Measurements from ENCODE around the gene RPS27L.
"Not testable (repeated sequence)": the region's sequence is repeated elsewhere in the genome, so short reads cannot be mapped to it uniquely, and the experiment has no call there.

RPS27L gene

DNA sequence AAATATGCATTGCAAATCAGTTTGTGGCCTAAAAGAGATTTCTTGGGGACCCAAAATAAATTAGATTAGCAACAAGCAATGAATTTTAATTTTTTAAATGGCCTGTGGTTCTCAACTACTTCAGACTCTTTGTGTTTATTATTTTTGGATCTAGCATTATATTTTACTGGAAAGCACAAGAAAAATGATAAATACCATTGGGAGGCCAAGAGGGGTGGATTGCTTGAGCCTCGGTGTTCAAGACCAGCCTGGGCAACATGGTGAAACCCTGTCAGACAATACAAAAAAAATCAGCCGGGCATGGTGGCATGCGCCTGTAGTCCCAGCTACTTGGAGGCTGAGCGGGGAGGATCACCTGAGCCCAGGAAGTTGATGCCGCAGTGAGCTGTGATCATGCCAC lies 22.0 kb downstream of the RPS27L start:
- no peak for DNase-seq

DNA sequence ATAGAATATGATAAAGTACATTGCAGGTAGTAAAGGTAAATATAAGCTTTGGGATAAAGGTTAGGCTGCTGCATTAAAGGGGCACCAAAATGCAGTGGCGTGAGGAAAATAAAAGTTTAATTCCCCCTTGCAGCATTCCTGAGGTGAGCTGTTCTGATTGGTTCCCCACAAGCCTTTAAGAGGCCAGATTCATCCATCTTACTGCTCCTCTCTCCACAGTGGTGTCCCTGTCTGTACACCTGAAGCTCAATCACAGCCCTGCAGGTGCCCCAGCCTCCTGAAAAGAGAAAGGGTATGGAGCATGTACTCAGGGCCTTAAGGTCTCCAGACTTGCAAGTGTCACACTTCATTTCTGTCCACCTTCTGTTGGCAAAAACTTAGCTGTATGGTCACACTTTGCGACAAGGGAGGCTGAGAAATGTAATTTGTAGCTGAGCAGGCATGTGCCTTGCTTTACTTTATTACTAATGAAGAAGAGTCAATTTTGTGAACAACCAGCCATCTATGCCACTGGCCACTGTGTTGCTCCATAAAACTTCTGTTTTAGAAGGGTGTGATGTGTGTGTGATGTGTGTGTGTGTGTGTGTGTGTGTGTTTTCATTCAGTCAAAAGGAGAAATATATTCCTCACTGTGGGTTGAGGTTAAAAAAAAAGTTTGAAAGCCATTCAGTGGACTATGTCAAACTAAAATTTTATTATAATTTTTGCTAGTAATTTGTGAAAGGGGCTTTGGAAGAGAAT lies 22.9 kb downstream of the RPS27L start:
- no peak for DNase-seq

- DNase-seq, result no peak
These were observed 23.5 kb downstream of the RPS27L start for GRCh38 chr15:63133786-63134185.

DNA sequence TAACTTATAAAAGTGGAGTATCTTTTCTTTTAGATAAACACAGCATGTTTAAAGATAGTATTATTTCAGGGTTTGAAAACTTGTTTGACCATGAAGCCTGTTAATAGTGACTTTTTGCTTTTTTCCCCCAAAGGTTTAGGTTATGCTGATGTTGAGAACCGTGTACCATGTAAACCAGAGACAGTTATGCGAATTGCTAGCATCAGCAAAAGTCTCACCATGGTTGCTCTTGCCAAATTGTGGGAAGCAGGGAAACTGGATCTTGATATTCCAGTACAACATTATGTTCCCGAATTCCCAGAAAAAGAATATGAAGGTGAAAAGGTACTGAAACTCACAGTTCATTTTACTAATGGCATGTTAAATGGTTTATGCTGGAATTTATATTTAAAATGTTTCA lies 30.6 kb downstream of the RPS27L start:
- DNase-seq, result no peak

DNA sequence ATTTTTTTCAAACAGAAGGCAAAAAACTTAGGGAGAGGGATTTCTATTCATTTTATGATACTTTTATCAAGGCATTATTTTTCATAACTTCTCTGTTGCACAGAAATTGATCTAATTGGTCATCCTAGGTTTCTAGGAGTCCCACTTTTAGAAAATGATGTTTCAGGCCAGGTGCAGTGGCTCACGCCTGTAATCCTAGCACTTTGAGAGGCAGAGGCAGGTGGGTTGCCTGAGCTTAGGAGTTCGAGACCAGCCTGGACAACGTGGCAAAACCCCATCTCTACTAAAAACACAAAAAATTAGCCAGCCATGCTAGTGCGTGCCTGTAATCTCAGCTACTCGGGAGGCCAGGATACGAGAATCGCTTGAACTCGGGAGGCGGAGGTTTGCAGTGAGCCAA lies 32.8 kb downstream of the RPS27L start:
- no peak for DNase-seq

- DNase-seq, result peak; percentile 85
These were observed 35.0 kb downstream of the RPS27L start for GRCh38 chr15:63122002-63122875.

- peak; percentile 83 for DNase-seq
These were observed 35.8 kb downstream of the RPS27L start, which contains the start of gene LACTB for GRCh38 chr15:63121382-63122001. Gene LACTB (plus strand): TSS chr15:63121861. CDS start chr15:63121872, 11 bp downstream.

GRCh38 chr15:63118854-63119253 lies 38.4 kb downstream of the RPS27L start:
- no peak for DNase-seq

GRCh38 chr15:63114465-63114864 lies 42.8 kb downstream of the RPS27L start:
- no peak for DNase-seq

DNA sequence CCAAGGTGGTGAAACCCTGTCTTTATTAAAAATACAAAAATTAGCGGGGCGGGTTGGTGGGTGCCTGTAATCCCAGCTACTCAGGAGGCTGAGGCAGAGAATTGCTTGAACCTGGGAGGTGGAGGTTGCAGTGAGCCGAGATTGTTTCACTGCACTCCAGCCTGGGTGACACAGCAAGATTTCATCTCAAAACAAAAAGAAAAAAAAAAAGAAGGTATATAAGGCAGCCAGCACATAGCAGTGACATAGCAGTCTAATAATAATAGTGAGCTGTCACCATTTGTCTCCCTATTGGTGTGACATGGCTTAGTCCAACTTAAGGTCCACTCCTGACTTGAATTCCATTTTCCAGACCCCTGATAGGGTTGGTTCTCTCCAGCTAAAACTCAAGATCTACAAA lies 44.4 kb downstream of the RPS27L start:
- DNase-seq, result no peak

DNA sequence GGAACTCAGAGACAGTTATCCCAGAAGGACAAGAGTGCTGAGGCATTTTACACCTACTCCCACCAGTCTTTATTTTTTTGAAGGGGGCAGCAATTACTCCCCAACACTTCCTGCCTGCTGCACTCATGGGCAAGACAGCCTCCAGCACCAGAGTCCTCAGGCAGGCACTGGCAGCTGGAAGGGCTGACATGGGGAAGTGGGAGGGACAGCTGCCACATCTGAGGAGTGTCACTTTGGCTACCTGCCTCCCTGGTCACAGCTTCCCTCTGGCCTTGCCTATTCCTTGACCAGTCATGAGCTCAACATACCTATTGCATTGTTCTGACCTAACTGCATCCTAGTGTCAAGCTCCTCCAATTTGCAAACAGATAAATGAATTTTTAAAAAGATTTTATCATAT lies 45.8 kb downstream of the RPS27L start:
- no peak for DNase-seq

GRCh38 chr15:63110428-63111026 lies 46.8 kb downstream of the RPS27L start:
- no peak for DNase-seq

GRCh38 chr15:63109920-63110319 lies 47.4 kb downstream of the RPS27L start:
- no peak for DNase-seq

GRCh38 chr15:63109498-63109897 lies 47.8 kb downstream of the RPS27L start:
- no peak for DNase-seq

GRCh38 chr15:63107895-63108546 lies 49.3 kb downstream of the RPS27L start:
- no peak for DNase-seq

DNA sequence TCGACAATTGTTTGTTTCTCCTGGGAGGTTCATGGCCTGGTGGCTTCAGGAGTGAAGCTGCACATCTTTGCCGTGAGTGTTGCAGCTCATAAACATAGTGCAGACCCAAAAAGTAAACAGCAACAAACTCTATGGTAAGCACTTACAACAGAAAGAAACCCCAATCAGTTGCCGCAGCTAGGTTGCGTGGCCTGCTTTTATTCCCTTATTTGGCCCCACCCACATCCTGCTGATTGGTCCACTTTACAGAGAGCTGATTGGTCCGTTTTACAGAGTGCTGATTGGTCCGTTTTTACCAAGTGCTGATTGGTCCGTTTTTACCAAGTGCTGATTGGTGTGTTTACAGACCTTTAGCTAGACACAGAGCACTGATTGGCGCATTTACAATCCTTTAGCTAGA lies 51.9 kb downstream of the RPS27L start:
- DNase-seq, result peak; percentile 10

- no peak for DNase-seq
These were observed 52.5 kb downstream of the RPS27L start for GRCh38 chr15:63104727-63105126.

DNA sequence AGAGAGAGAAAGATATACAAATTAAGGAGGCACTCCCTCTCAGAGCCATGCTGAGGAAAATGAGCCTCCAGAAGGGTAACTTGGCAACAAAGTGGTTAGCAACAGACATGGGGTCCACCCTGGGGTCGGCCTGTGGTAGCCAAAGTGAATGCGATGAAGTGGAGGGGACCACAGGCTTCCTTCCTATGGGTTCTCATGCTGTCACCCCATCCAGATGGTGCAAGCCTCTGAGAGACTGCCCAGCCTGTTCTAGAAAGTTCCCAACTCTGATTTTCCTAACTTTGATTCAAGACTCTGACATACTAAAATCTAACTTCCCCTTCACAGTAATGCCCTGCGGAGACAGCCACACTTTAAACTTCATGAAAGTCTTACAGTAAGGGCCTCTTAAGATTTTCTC lies 53.9 kb downstream of the RPS27L start:
- DNase-seq, result no peak

DNA sequence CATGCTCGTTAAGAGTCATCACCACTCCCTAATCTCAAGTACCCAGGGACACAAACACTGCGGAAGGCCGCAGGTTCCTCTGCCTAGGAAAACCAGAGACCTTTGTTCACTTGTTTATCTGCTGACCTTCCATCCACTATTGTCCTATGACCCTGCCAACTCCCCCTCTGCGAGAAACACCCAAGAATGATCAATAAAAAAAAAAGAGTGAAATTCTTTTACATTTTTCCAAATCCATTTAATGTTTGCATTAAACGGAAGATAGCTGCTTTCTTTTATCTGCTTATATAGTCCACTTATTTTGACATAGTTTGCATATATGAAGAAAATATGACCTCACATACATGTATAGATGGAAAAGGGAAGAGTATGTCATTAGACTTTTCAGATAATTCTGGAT lies 57.7 kb downstream of the RPS27L start:
- not testable (repeated sequence) for DNase-seq

- DNase-seq, result not testable (repeated sequence)
These were observed 58.4 kb downstream of the RPS27L start for GRCh38 chr15:63098901-63099300.
